Measurements from ENCODE around the gene RMND5B. TPM values are rescaled to one million over a fixed set of nuclear protein-coding genes. Genes with fewer than 3 reads are reported as not detected.

RMND5B gene
- total and polyA plus RNA-seq, 2 experiments from 2014 or later: 27.2 to 42.2 TPM

- Histone ChIP-seq H3K4me1 (ENCODE audit: insufficient read depth) (no peaks in the 10 kb centered on the region), H3K9me2 (replicated peaks; ENCODE audit: insufficient read depth) (no peaks in the 10 kb centered on the region), H3K36me3 (replicated peaks; ENCODE audit: insufficient read depth, low read depth) (no peaks in the 10 kb centered on the region), H3K4me2 (no peak overlapping the region), H3K9me3 (ENCODE audit: low read depth) (no peaks in the 10 kb centered on the region), H3K79me2 (no peaks in the 10 kb centered on the region), H3K27ac (no peak overlapping the region), H4K20me1 (ENCODE audit: insufficient read depth, poor library complexity, severe bottlenecking) (no peaks in the 10 kb centered on the region), H3K4me3 (no peak overlapping the region), H3K27me3 (no peaks in the 10 kb centered on the region), H2AFZ (no peak overlapping the region)
- 96% methylated on average over 4 of the region's 4 CpGs for whole genome bisulfite sequencing (ENCODE audit: low lambda C conversion rate, missing lambda C conversion rate)
- DNase-seq (ENCODE audit: low spot score): no peak
- no peak for TF ChIP-seq EZH2phosphoT487 (IDR thresholded peaks at IDR 0.05; ENCODE audit: low read depth, severe bottlenecking, unreplicated experiment)
- TF ChIP-seq EZH2 (IDR thresholded peaks at IDR 0.05; ENCODE audit: borderline replicate concordance): no peak
- TF ChIP-seq, protein P1, sequence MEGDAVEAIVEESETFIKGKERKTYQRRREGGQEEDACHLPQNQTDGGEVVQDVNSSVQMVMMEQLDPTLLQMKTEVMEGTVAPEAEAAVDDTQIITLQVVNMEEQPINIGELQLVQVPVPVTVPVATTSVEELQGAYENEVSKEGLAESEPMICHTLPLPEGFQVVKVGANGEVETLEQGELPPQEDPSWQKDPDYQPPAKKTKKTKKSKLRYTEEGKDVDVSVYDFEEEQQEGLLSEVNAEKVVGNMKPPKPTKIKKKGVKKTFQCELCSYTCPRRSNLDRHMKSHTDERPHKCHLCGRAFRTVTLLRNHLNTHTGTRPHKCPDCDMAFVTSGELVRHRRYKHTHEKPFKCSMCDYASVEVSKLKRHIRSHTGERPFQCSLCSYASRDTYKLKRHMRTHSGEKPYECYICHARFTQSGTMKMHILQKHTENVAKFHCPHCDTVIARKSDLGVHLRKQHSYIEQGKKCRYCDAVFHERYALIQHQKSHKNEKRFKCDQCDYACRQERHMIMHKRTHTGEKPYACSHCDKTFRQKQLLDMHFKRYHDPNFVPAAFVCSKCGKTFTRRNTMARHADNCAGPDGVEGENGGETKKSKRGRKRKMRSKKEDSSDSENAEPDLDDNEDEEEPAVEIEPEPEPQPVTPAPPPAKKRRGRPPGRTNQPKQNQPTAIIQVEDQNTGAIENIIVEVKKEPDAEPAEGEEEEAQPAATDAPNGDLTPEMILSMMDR (IDR thresholded peaks at IDR 0.05; ENCODE audit: poor library complexity): no peak
Measured at GRCh38 chr5:178141550-178141949, 10.7 kb downstream of the RMND5B start.

- Histone ChIP-seq H3K4me3 (no peak overlapping the region), H3K36me3 (replicated peaks; ENCODE audit: insufficient read depth, low read depth) (no peaks in the 10 kb centered on the region)
- 95% methylated on average over 20 of the region's 20 CpGs for WGBS (ENCODE audit: low lambda C conversion rate, missing lambda C conversion rate)
Measured at GRCh38 chr5:178142642-178143041, 11.8 kb downstream of the RMND5B start.

GRCh38 chr5:178143246-178143645 is 12.4 kb downstream of the RMND5B start:
- TF ChIP-seq, protein P1 (IDR thresholded peaks at IDR 0.05; ENCODE audit: poor library complexity): no peak
- no peak for TF ChIP-seq EZH2 (IDR thresholded peaks at IDR 0.05; ENCODE audit: borderline replicate concordance)
- TF ChIP-seq EZH2phosphoT487 (IDR thresholded peaks at IDR 0.05; ENCODE audit: low read depth, severe bottlenecking, unreplicated experiment): no peak
- Histone ChIP-seq H2AFZ (no peak overlapping the region), H3K9me3 (ENCODE audit: low read depth) (no peaks in the 10 kb centered on the region), H3K79me2 (no peaks in the 10 kb centered on the region), H3K9me2 (replicated peaks; ENCODE audit: insufficient read depth) (no peaks in the 10 kb centered on the region), H3K27me3 (no peaks in the 10 kb centered on the region), H3K27ac (no peak overlapping the region), H3K4me2 (no peak overlapping the region), H3K4me1 (ENCODE audit: insufficient read depth) (no peaks in the 10 kb centered on the region), H3K4me3 (no peak overlapping the region), H4K20me1 (ENCODE audit: insufficient read depth, poor library complexity, severe bottlenecking) (no peaks in the 10 kb centered on the region), H3K36me3 (replicated peaks; ENCODE audit: insufficient read depth, low read depth) (no peaks in the 10 kb centered on the region)
- DNase-seq (ENCODE audit: low spot score): no peak
- 94% methylated on average over 6 of the region's 6 CpGs for WGBS (ENCODE audit: low lambda C conversion rate, missing lambda C conversion rate)

More at GRCh38 chr5:178142642-178143041, 11.8 kb downstream of the RMND5B start:
- no peaks in the 10 kb centered on the region for H3K4me1 ChIP-seq (ENCODE audit: insufficient read depth)
- TF ChIP-seq, protein P1 (IDR thresholded peaks at IDR 0.05; ENCODE audit: poor library complexity): no peak
- TF ChIP-seq EZH2 (IDR thresholded peaks at IDR 0.05; ENCODE audit: borderline replicate concordance): no peak
- no peak for TF ChIP-seq EZH2phosphoT487 (IDR thresholded peaks at IDR 0.05; ENCODE audit: low read depth, severe bottlenecking, unreplicated experiment)
- H3K9me3 ChIP-seq (ENCODE audit: low read depth): no peaks in the 10 kb centered on the region
- no peaks in the 10 kb centered on the region for H3K9me2 ChIP-seq (replicated peaks; ENCODE audit: insufficient read depth)
- DNase-seq (ENCODE audit: low spot score): no peak
- no peak overlapping the region for H3K4me2 ChIP-seq
- H3K27ac ChIP-seq: no peak overlapping the region
- H3K27me3 ChIP-seq: no peaks in the 10 kb centered on the region
- no peaks in the 10 kb centered on the region for H4K20me1 ChIP-seq (ENCODE audit: insufficient read depth, poor library complexity, severe bottlenecking)
- H3K79me2 ChIP-seq: no peaks in the 10 kb centered on the region
- H2AFZ ChIP-seq: no peak overlapping the region

- Histone ChIP-seq H3K79me2 (no peaks in the 10 kb centered on the region), H3K4me3 (no peak overlapping the region), H4K20me1 (ENCODE audit: insufficient read depth, poor library complexity, severe bottlenecking) (no peaks in the 10 kb centered on the region), H3K27ac (no peak overlapping the region), H3K9me3 (ENCODE audit: low read depth) (no peaks in the 10 kb centered on the region), H2AFZ (no peak overlapping the region), H3K36me3 (replicated peaks; ENCODE audit: insufficient read depth, low read depth) (no peaks in the 10 kb centered on the region), H3K4me2 (no peak overlapping the region), H3K4me1 (ENCODE audit: insufficient read depth) (no peaks in the 10 kb centered on the region), H3K27me3 (no peaks in the 10 kb centered on the region), H3K9me2 (replicated peaks; ENCODE audit: insufficient read depth) (no peaks in the 10 kb centered on the region)
- 96% methylated on average over 10 of the region's 10 CpGs for WGBS (ENCODE audit: low lambda C conversion rate, missing lambda C conversion rate)
- no peak for DNase-seq (ENCODE audit: low spot score)
- TF ChIP-seq EZH2phosphoT487 (IDR thresholded peaks at IDR 0.05; ENCODE audit: low read depth, severe bottlenecking, unreplicated experiment) (no peak), EZH2 (IDR thresholded peaks at IDR 0.05; ENCODE audit: borderline replicate concordance) (no peak)
- TF ChIP-seq, protein P1 (IDR thresholded peaks at IDR 0.05; ENCODE audit: poor library complexity): no peak
Measured at GRCh38 chr5:178143901-178144300, 13.1 kb downstream of the RMND5B start.

All from hepatocyte (in vitro differentiated cells).